Ovary (tissue), 3 donors: Measurements from ENCODE around the gene MPND.

Source experiments
- CTCF ChIP-seq, 3 donors: fragments of 450-650 bp in 2 of 3; fragments of 200-600 bp in 1 of 3; IDR thresholded peaks; one replicate each; pipeline versions ENCODE4 v1.5.1 to v1.8.0; 2016 to 2022; ENCODE audit warnings: antibody characterized with exemption in 3 of 3, mild to moderate bottlenecking in 1 of 3
- EP300 ChIP-seq: sonication (generic); formaldehyde crosslinking; IDR thresholded peaks from one replicate; pipeline ENCODE4 v1.6.1; 2017; ENCODE audit warnings: antibody characterized with exemption
- POLR2A ChIP-seq: fragments of 450-650 bp; IDR thresholded peaks from one replicate; pipeline ENCODE4 v1.6.1; 2017; ENCODE audit warnings: antibody characterized with exemption, mild to moderate bottlenecking, moderate library complexity
- donor health status: DM: no; HTN: no; CAD: no.

GRCh38 chr19:4305659-4306058, 37.7 kb upstream of the MPND start:
- no peak for TF ChIP-seq CTCF (IDR thresholded peaks at IDR 0.05)
- TF ChIP-seq POLR2A = no peak
- no peak for TF ChIP-seq EP300
